Upper lobe of left lung (tissue), 6 donors: ENCODE measurements around the gene PLCB1. TPM values are rescaled to one million over a fixed set of nuclear protein-coding genes. Genes with fewer than 3 reads are reported as not detected.

Source experiments
- ATAC-seq, 2 donors: fragments of 200-7000 bp; cut with Tn5 transposase; one replicate each; pipeline ENCODE4 v1.9.1; 2022; ENCODE audit warnings: mild to moderate bottlenecking in 2 of 2, moderate library complexity in 2 of 2; ENCODE audit not compliant: low FRiP score in 2 of 2
- DNase-seq, 2 donors: peaks; one replicate each; pipeline ENCODE4 v3.0.0-alpha.2; 2019 to 2020
- H3K27ac ChIP-seq, 4 donors: fragments of 200-600 bp; sonication (generic); one replicate each; pipeline ENCODE4 v1.5.1; 2016 to 2019
- H3K27me3 ChIP-seq, 4 donors: fragments of 200-600 bp; sonication (generic); one replicate each; pipeline ENCODE4 v1.5.1; 2017 to 2019
- H3K36me3 ChIP-seq, 4 donors: fragments of 200-600 bp; sonication (generic); one replicate each; pipeline ENCODE4 v1.5.1; 2016 to 2019
- H3K4me1 ChIP-seq, 4 donors: fragments of 200-600 bp; sonication (generic); one replicate each; pipeline ENCODE4 v1.5.1; 2018 to 2019
- H3K4me3 ChIP-seq, 4 donors: fragments of 200-600 bp; sonication (generic); one replicate each; pipeline ENCODE4 v1.5.1; 2017 to 2019; ENCODE audit warnings: mild to moderate bottlenecking in 2 of 4, moderate library complexity in 1 of 4
- H3K9me3 ChIP-seq, 4 donors: fragments of 200-600 bp; sonication (generic); one replicate each; pipeline ENCODE4 v1.5.1; 2018 to 2019
- EP300 ChIP-seq, 4 donors: sonication (generic); formaldehyde crosslinking; IDR thresholded peaks; one replicate each; pipeline ENCODE4 v1.5.1; 2017; ENCODE audit warnings: antibody characterized with exemption in 4 of 4, control low read depth in 2 of 4
- POLR2A ChIP-seq, 4 donors: fragments of 450-650 bp; IDR thresholded peaks; one replicate each; pipeline ENCODE4 v1.5.1; 2016 to 2017; ENCODE audit warnings: antibody characterized with exemption in 4 of 4, mild to moderate bottlenecking in 2 of 4
- POLR2AphosphoS5 ChIP-seq, 2 donors: sonication (generic); formaldehyde crosslinking; IDR thresholded peaks; one replicate each; pipeline ENCODE4 v1.5.1; 2017; ENCODE audit warnings: antibody characterized with exemption in 2 of 2
- WGBS, 2 donors: methylation state at CpG; one replicate each; pipeline ENCODE4 v1.1.5; 2017 to 2018; 5-methylcytosine and 5-hydroxymethylcytosine counted together
- total RNA-seq, 6 donors: library from RNA; depleted of rRNA in 4 of 6; stranded (reverse); fragments of >200 nt in 4 of 6; gene quantifications; one replicate each; pipeline versions ENCODE4 v1.1.0 to v1.2.1, GENCODE V29; 2016 to 2021
- TF ChIP-seq, protein P1 (sequence below), 6 experiments: fragments of 450-650 bp in 4 of 6; fragments of 200-600 bp in 2 of 6; sonication (generic) in 2 of 6; IDR thresholded peaks; one replicate each; pipeline ENCODE4 v1.5.1; 2016 to 2019; ENCODE audit warnings: antibody characterized with exemption in 6 of 6
- donor health status: DM: no; HTN: no; CAD: no; lungs with moderate emphysema.
- donor health status: DM: no; HTN: yes; CAD: no; lungs with severe emphysema.

PLCB1 gene
- total RNA-seq, 6 donors from 2014 or later: 4.8 to 26.2 (median 10.7) TPM

GRCh38 chr20:8834851-8835250 lies 702.8 kb downstream of the PLCB1 start:
- no peak for DNase-seq

DNA sequence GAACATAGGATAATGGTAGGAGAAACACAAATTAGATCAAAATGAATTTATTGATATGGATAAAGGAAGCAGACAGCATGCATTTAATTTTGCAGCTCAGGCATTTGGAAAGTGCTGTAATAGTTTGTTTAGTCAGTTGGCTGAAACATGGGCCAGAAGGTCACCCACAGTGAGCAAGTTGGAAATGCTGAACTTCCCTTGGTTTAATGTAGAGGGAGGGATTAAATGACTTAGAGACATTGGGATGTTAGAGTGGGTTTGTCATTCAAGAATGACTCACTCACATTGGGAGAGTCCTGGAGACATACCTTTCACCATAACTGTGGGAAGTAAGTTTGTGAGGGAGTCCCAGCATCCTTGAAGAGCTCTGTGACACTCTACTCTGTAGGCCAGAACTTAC lies 705.3 kb downstream of the PLCB1 start:
- H3K4me3 ChIP-seq: no peak overlapping the region
- no peaks in the 10 kb centered on the region for H3K36me3 ChIP-seq
- DNase-seq (no peak), ATAC-seq (no peak)
- no peaks in the 10 kb centered on the region for H3K27me3 ChIP-seq
- no peaks in the 10 kb centered on the region for H3K4me1 ChIP-seq
- H3K9me3 ChIP-seq: no peaks in the 10 kb centered on the region
- no peak for TF ChIP-seq EP300 (IDR thresholded peaks at IDR 0.05)
- no peak for TF ChIP-seq POLR2AphosphoS5 (IDR thresholded peaks at IDR 0.05)
- TF ChIP-seq, protein P1, sequence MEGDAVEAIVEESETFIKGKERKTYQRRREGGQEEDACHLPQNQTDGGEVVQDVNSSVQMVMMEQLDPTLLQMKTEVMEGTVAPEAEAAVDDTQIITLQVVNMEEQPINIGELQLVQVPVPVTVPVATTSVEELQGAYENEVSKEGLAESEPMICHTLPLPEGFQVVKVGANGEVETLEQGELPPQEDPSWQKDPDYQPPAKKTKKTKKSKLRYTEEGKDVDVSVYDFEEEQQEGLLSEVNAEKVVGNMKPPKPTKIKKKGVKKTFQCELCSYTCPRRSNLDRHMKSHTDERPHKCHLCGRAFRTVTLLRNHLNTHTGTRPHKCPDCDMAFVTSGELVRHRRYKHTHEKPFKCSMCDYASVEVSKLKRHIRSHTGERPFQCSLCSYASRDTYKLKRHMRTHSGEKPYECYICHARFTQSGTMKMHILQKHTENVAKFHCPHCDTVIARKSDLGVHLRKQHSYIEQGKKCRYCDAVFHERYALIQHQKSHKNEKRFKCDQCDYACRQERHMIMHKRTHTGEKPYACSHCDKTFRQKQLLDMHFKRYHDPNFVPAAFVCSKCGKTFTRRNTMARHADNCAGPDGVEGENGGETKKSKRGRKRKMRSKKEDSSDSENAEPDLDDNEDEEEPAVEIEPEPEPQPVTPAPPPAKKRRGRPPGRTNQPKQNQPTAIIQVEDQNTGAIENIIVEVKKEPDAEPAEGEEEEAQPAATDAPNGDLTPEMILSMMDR (IDR thresholded peaks at IDR 0.05): no peak
- TF ChIP-seq POLR2A (IDR thresholded peaks at IDR 0.05): no peak
- no peak overlapping the region for H3K27ac ChIP-seq

More at GRCh38 chr20:8834851-8835250, 702.8 kb downstream of the PLCB1 start:
- Histone ChIP-seq H3K9me3 (no peaks in the 10 kb centered on the region), H3K4me3 (no peak overlapping the region), H3K27me3 (no peaks in the 10 kb centered on the region), H3K36me3 (no peaks in the 10 kb centered on the region), H3K27ac (no peak overlapping the region), H3K4me1 (no peaks in the 10 kb centered on the region)
- no peak for ATAC-seq
- 71 to 89% methylated on average over 1 of the region's 1 CpG for WGBS, 2 donors
- TF ChIP-seq POLR2A (IDR thresholded peaks at IDR 0.05) (no peak), EP300 (IDR thresholded peaks at IDR 0.05) (no peak), POLR2AphosphoS5 (IDR thresholded peaks at IDR 0.05) (no peak)
- TF ChIP-seq, protein P1 (IDR thresholded peaks at IDR 0.05): no peak

DNA sequence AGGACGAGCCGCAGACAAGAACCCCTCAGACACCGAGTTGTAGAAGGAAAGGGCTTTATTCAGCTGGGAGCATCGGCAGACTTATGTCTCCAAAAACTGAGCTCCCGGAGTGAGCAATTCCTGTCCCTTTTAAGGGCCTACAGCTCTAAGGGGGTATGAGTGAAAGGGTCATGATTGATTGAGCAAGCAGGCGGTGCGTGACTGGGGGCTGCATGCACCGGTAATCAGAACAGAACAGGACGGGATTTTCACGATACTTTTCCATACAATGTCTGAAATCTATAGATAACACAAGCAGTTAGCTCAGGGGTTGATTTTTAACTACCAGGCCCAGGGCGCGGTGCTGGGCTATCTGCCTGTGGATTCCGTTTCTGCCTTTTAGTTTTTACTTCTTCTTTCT lies 710.5 kb downstream of the PLCB1 start:
- no peak for ATAC-seq
- H3K27me3 ChIP-seq: no peaks in the 10 kb centered on the region
- TF ChIP-seq EP300 (IDR thresholded peaks at IDR 0.05) (no peak), POLR2A (IDR thresholded peaks at IDR 0.05) (no peak), POLR2AphosphoS5 (IDR thresholded peaks at IDR 0.05) (no peak)
- TF ChIP-seq, protein P1 (IDR thresholded peaks at IDR 0.05): no peak
- H3K36me3 ChIP-seq: no peaks in the 10 kb centered on the region
- H3K27ac ChIP-seq: no peak overlapping the region
- 91 to 95% methylated on average over 13 of the region's 13 CpGs for WGBS, 2 donors
- H3K4me3 ChIP-seq: no peak overlapping the region
- H3K9me3 ChIP-seq: no peaks in the 10 kb centered on the region
- no peak for DNase-seq
- no peaks in the 10 kb centered on the region for H3K4me1 ChIP-seq

GRCh38 chr20:8844179-8844578 lies 712.1 kb downstream of the PLCB1 start:
- TF ChIP-seq POLR2A (IDR thresholded peaks at IDR 0.05): no peak
- TF ChIP-seq POLR2AphosphoS5 (IDR thresholded peaks at IDR 0.05): no peak
- TF ChIP-seq EP300 (IDR thresholded peaks at IDR 0.05): no peak
- TF ChIP-seq, protein P1 (IDR thresholded peaks at IDR 0.05): no peak
- Histone ChIP-seq H3K4me3 (no peak overlapping the region), H3K36me3 (no peaks in the 10 kb centered on the region), H3K4me1 (no peaks in the 10 kb centered on the region), H3K27ac (no peak overlapping the region), H3K9me3 (no peaks in the 10 kb centered on the region), H3K27me3 (no peaks in the 10 kb centered on the region)
- 86 to 88% methylated on average over 5 of the region's 5 CpGs for whole genome bisulfite sequencing, 2 donors
- no peak for ATAC-seq
- no peak for DNase-seq

DNA sequence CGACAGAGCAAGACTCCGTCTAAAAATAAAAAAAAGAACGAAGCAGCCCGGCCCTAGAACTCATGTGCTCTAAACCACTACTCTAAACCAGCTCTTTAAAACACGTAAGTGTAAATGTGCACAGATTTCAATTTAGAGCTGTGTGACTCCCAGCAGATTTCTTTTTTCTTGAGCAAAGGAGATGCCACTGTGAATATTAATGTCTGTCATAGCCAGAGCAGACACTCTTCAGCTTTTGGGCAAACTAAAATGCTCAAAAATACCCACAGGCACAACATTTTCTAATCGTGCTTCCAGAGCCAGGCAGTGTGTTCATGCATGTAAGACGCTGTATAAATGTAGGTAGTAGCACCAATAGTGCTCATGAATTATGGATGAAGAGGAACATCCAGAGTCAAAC lies 717.9 kb downstream of the PLCB1 start:
- Histone ChIP-seq H3K4me1 (peaks cover 0 to 15% (median 9%) of the 10 kb centered on the region in 4 donors), H3K4me3 (no peak overlapping the region), H3K9me3 (no peaks in the 10 kb centered on the region), H3K27me3 (no peaks in the 10 kb centered on the region), H3K27ac (no peak overlapping the region), H3K36me3 (no peaks in the 10 kb centered on the region)
- WGBS, 2 donors: 90 to 95% methylated on average over 7 of the region's 7 CpGs
- TF ChIP-seq, protein P1 (IDR thresholded peaks at IDR 0.05): no peak
- TF ChIP-seq POLR2A (IDR thresholded peaks at IDR 0.05) (no peak), EP300 (IDR thresholded peaks at IDR 0.05) (no peak), POLR2AphosphoS5 (IDR thresholded peaks at IDR 0.05) (no peak)
- no peak for ATAC-seq
- no peak for DNase-seq
